NK-92 treated with Interleukin-12 subunit alpha and Interleukin-12 subunit beta, amount 100 ng/mL, for 24 hours (cell line): ENCODE data around the gene ZDHHC9.
A peak's percentile ranks its signal among the peaks of the same experiment; 100 is the strongest.

Experiments
- DNase-seq: peaks from one replicate; lab custom pipeline; 2025; lab: John Stamatoyannopoulos, UW

Gene ZDHHC9

GRCh38 chrX:129785160-129785947 is 58.3 kb downstream of the ZDHHC9 start:
- DNase-seq: no peak

GRCh38 chrX:129784371-129784770 is 59.3 kb downstream of the ZDHHC9 start:
- DNase-seq: no peak

GRCh38 chrX:129783291-129783713 is 60.4 kb downstream of the ZDHHC9 start:
- DNase-seq: no peak

GRCh38 chrX:129782706-129783105 is 61.0 kb downstream of the ZDHHC9 start:
- DNase-seq: no peak

GRCh38 chrX:129781680-129782495 is 61.8 kb downstream of the ZDHHC9 start:
- DNase-seq: peak; percentile 26

- peak; percentile 84 for DNase-seq
Observed at GRCh38 chrX:129781134-129781672, 62.5 kb downstream of the ZDHHC9 start.

GRCh38 chrX:129780441-129781105 is 63.1 kb downstream of the ZDHHC9 start:
- DNase-seq: peak; percentile 24

GRCh38 chrX:129779747-129780146 is 63.9 kb downstream of the ZDHHC9 start, which contains the start of gene SASH3:
Gene SASH3, plus strand, starts transcription at chrX:129779949. Its CDS starts 149 bp downstream, at chrX:129780098.
- DNase-seq: peak; percentile 73

- peak; percentile 13 for DNase-seq
Observed at GRCh38 chrX:129779086-129779672, 64.5 kb downstream of the ZDHHC9 start.

GRCh38 chrX:129777218-129778030 is 66.3 kb downstream of the ZDHHC9 start:
- peak; percentile 66 for DNase-seq

- DNase-seq: peak; percentile 49
Observed at GRCh38 chrX:129773649-129774458, 69.8 kb downstream of the ZDHHC9 start.

GRCh38 chrX:129772796-129773431 is 70.8 kb downstream of the ZDHHC9 start:
- peak; percentile 64 for DNase-seq

GRCh38 chrX:129771266-129771995 is 72.3 kb downstream of the ZDHHC9 start:
- peak; percentile 13 for DNase-seq

GRCh38 chrX:129769467-129770154 is 74.1 kb downstream of the ZDHHC9 start:
- DNase-seq: peak; percentile 77

GRCh38 chrX:129768586-129769466 is 74.9 kb downstream of the ZDHHC9 start:
- DNase-seq: no peak

GRCh38 chrX:129768186-129768585 is 75.5 kb downstream of the ZDHHC9 start:
- DNase-seq: no peak

- no peak for DNase-seq
Observed at GRCh38 chrX:129763666-129764065, 80.0 kb downstream of the ZDHHC9 start.
